Heart left ventricle (tissue), 16 donors: ENCODE results near the gene LYPD8. TPM values are rescaled to one million over a fixed set of nuclear protein-coding genes. Genes with fewer than 3 reads are reported as not detected.
"Not testable (repeated sequence)": the region's sequence is repeated elsewhere in the genome, so short reads cannot be mapped to it uniquely, and the experiment has no call there.

Experiments
- ATAC-seq, 4 donors: fragments of 200-7000 bp; cut with Tn5 transposase; one replicate each; pipeline ENCODE4 v1.9.1; 2020 to 2022; ENCODE audit warnings: moderate library complexity in 4 of 4, mild to moderate bottlenecking in 3 of 4, moderate number of reproducible peaks in 1 of 4
- DNase-seq, 5 donors: peaks; one replicate each; pipeline ENCODE4 v3.0.0-alpha.2; 2020
- H3K27ac ChIP-seq, 12 donors: fragments of 200-600 bp; sonication (generic) in 4 of 12; one replicate each; pipeline versions ENCODE4 v1.5.0 to v1.8.0; 2016 to 2022; ENCODE audit warnings: mild to moderate bottlenecking in 2 of 12
- H3K27me3 ChIP-seq, 9 donors: fragments of 200-600 bp; sonication (generic) in 2 of 9; one replicate each; pipeline versions ENCODE4 v1.5.1 to v1.8.0; 2016 to 2022; ENCODE audit warnings: mild to moderate bottlenecking in 3 of 9
- H3K36me3 ChIP-seq, 9 donors: fragments of 200-600 bp; sonication (generic) in 2 of 9; one replicate each; pipeline versions ENCODE4 v1.5.0 to v1.8.0; 2018 to 2022; ENCODE audit warnings: mild to moderate bottlenecking in 2 of 9
- H3K4me1 ChIP-seq, 12 donors: fragments of 200-600 bp; sonication (generic) in 4 of 12; one replicate each; pipeline versions ENCODE4 v1.5.0 to v1.8.0; 2016 to 2022; ENCODE audit warnings: mild to moderate bottlenecking in 3 of 12
- H3K4me3 ChIP-seq, 12 donors: fragments of 200-600 bp; sonication (generic) in 4 of 12; one replicate each; pipeline versions ENCODE4 v1.5.0 to v1.8.0; 2017 to 2022; ENCODE audit warnings: mild to moderate bottlenecking in 9 of 12, moderate library complexity in 4 of 12
- H3K9me3 ChIP-seq, 12 donors: fragments of 200-600 bp; sonication (generic) in 4 of 12; one replicate each; pipeline versions ENCODE4 v1.5.0 to v1.8.0; 2016 to 2022; ENCODE audit warnings: mild to moderate bottlenecking in 1 of 12
- CTCF ChIP-seq, 12 donors: fragments of 200-600 bp; sonication (generic) in 4 of 12; IDR thresholded peaks; one replicate each; pipeline versions ENCODE4 v1.5.0 to v1.8.0; 2018 to 2022; ENCODE audit warnings: antibody characterized with exemption in 12 of 12, mild to moderate bottlenecking in 5 of 12
- POLR2A ChIP-seq, 2 donors: fragments of 450-650 bp; IDR thresholded peaks; one replicate each; pipeline ENCODE4 v1.6.1; 2017; ENCODE audit warnings: antibody characterized with exemption in 2 of 2, mild to moderate bottlenecking in 2 of 2, moderate library complexity in 2 of 2
- WGBS, 4 donors: extraction: QIAGEN DNeasy Blood & Tissue Kit in 2 of 4; methylation state at CpG; one replicate each; pipeline versions ENCODE4 v1.1.5 to v1.1.7; 2013 to 2018; 5-methylcytosine and 5-hydroxymethylcytosine counted together
- intact Hi-C, 10 donors: fragments of 100-400 bp; cut with DNase I; formaldehyde crosslinking; loops; one replicate each; pipeline versions ENCODE4 v1.11.1 to v1.14.2; 2022
- polyA plus RNA-seq, 2 donors: library from polyadenylated mRNA; stranded (reverse); fragments of 200-250 nt; gene quantifications; one replicate each; pipeline ENCODE4 v1.2.3, GENCODE V29; 2013
- total RNA-seq, 9 donors: library from RNA; depleted of rRNA in 2 of 9; stranded (reverse); fragments of >200 nt in 2 of 9; fragmentation: NEBNext Ultra II Directional in 3 of 9; extraction: Animal tissue kit (Norgen Biotek cat#: 25700) in 3 of 9; gene quantifications; one replicate each; pipeline versions ENCODE4 v1.1.0 to v1.2.4, GENCODE V29; 2016 to 2023
- donor health status: ischemic (EF 13 %, LVEDD 7.1; RV severe dilation, severe dysfunction).
- donor health status: healthy with polysubstance abuse.
- donor health status: DM: no; HTN: yes; CAD: no.
- donor health status: DM: no; HTN: no; CAD: no.
- donor health status: ischemic (EF 25% LVEDD 6.9; RV normal size, moderate dysfunction).
- donor health status: ischemic (EF 25% LVEDD 5.7; RV mildly dilated, moderate dysfunction).
- donor health status: healthy.
- donor health status: DM: yes; HTN: yes; CAD: no.
- donor health status: ischemic (EF 35%, LVEDD 5.7; RV mildly dilated, moderate dysfunction).
- donor health status: nonischemic (EF 11% LVEDD 7.7; RV severe dilation, severe dysfunction).
- donor health status: DM: yes; HTN: yes; CAD: no.
- donor health status: PGD.
- donor health status: ischemic (EF 29% LVEDD 5.4; RV normal size, mild dysfunction).
- donor health status: nonischemic (EF 23%, LVEDD 6.1; RV moderate dilation, normal function).

LYPD8 gene
- total and polyA plus RNA-seq, 11 donors, result not detected

DNA sequence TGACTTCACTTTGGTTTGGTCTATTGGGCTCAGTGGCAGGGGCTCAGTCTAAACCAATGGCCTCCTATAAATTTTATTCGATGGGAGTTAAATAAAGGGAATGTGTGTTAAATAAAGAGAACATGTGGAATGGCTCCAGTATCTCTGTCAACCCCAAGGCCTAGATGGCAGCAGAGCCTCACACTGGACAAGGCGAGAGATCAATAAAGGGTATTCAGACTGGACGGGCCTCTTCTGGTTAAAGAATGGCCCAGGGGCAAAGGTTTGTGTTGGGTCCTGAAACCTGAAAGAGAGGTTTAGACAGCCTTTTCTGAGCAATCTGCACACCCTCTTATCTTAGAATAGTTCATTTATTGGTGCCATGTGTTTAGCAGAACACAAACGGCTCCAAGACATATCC, 35.5 kb upstream of the LYPD8 start:
- Histone ChIP-seq H3K9me3 (peaks cover 0 to 21% (median 7%) of the 10 kb centered on the region in 12 donors), H3K27ac (no peak overlapping the region), H3K4me3 (no peak overlapping the region), H3K36me3 (no peaks in the 10 kb centered on the region), H3K27me3 (no peaks in the 10 kb centered on the region), H3K4me1 (peaks cover 0 to 9% (median 0%) of the 10 kb centered on the region in 12 donors)
- 82 to 91% (median 85%) methylated on average over 4 of the region's 4 CpGs for WGBS, 4 donors
- ATAC-seq, result no peak
- intact Hi-C loops, result no loop called here
- no peak for TF ChIP-seq CTCF (IDR thresholded peaks at IDR 0.05)
- DNase-seq, result no peak

GRCh38 chr1:248790456-248790855, 34.9 kb upstream of the LYPD8 start:
- no peaks in the 10 kb centered on the region for H3K27me3 ChIP-seq
- H3K36me3 ChIP-seq, result no peaks in the 10 kb centered on the region
- no peak overlapping the region for H3K27ac ChIP-seq
- ATAC-seq, result no peak
- H3K9me3 ChIP-seq, result peaks cover 0 to 17% (median 6%) of the 10 kb centered on the region in 12 donors
- 73 to 83% (median 75%) methylated on average over 5 of the region's 5 CpGs for WGBS, 4 donors
- H3K4me1 ChIP-seq, result peaks cover 0 to 10% (median 0%) of the 10 kb centered on the region in 12 donors
- DNase-seq, result no peak
- intact Hi-C loops, result no loop called here
- no peak overlapping the region for H3K4me3 ChIP-seq
- TF ChIP-seq POLR2A (IDR thresholded peaks at IDR 0.05) (no peak), CTCF (IDR thresholded peaks at IDR 0.05) (no peak)

DNA sequence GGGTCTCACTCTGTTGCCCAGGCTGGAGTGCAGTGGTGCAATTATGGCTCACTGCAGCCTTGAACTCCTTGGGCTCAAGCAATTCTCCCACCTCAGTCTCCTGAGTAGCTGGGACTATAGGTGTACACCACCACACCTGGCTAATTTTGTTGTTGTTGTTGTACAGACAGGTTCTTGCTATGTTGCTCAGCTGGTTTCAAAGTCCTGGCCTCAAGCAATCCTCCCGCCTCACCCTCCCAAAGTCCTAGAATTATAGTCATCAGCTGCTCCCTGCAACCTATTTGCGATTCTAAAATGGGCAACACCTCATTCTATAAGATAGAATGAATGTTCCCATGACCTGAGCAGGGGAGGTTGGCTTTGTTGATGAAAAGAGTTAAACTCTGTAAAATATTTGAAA, 33.8 kb upstream of the LYPD8 start:
- H3K4me1 ChIP-seq, DNase-seq, H3K36me3 ChIP-seq, H3K27ac ChIP-seq, H3K4me3 ChIP-seq, ATAC-seq, H3K9me3 ChIP-seq, intact Hi-C loops, H3K27me3 ChIP-seq: not testable (repeated sequence)
- 59 to 76% (median 71%) methylated on average over 2 of the region's 2 CpGs for WGBS, 4 donors

DNA sequence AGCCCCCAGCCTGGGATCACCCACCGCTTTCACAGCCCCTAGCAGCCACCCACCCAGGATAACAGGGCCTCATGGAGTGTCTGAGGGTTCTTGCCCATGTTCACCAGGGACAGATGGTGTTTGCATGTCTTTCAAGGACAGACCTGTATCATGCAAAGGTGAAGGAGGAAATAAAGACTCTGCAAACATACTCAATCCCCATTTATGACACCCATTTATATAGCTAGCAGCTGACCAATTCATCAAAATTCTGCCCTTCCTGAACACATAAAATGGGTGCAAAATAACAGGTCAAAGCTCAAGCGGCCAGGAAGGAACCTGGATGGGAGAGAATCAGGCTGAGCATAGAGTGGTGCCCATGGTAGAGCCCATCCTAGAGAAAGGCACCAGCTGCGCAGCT, 32.8 kb upstream of the LYPD8 start:
- H3K27ac ChIP-seq, result no peak overlapping the region
- H3K9me3 ChIP-seq, result no peaks in the 10 kb centered on the region
- no peaks in the 10 kb centered on the region for H3K36me3 ChIP-seq
- ATAC-seq (no peak), DNase-seq (no peak)
- H3K4me1 ChIP-seq, result peaks cover 0 to 10% (median 0%) of the 10 kb centered on the region in 12 donors
- intact Hi-C loops, result no loop called here
- peaks cover 0 to 7% (median 0%) of the 10 kb centered on the region in 9 donors for H3K27me3 ChIP-seq
- TF ChIP-seq CTCF (IDR thresholded peaks at IDR 0.05) (no peak), POLR2A (IDR thresholded peaks at IDR 0.05) (no peak)
- H3K4me3 ChIP-seq, result no peak overlapping the region
- 71 to 81% (median 78%) methylated on average over 3 of the region's 3 CpGs for WGBS, 4 donors

DNA sequence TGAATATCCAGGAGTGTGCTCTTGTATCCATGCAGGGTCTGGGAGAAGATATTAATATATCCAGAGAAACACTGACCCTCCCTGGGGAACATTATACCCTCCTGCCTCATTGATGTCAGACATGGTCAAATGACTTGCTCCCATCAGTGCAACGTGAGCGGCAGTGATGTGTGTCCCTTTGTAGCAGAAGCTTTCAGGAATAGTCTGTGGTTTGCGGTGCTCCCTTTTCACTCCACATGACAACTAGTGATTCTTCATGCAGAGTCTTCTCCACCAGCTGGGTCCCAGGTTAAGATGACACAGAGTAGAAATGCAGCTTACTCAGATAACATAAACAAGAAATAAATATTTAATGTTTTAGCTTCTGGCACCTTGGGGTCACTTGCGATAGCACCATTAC, 31.9 kb upstream of the LYPD8 start:
- intact Hi-C loops, result no loop called here
- no peak for ATAC-seq

More for the DNA sequence above, 31.9 kb upstream of the LYPD8 start:
- Histone ChIP-seq H3K4me3 (no peak overlapping the region), H3K9me3 (no peaks in the 10 kb centered on the region), H3K27ac (no peak overlapping the region), H3K27me3 (peaks cover 0 to 11% (median 0%) of the 10 kb centered on the region in 9 donors), H3K36me3 (no peaks in the 10 kb centered on the region), H3K4me1 (peaks cover 0 to 10% (median 0%) of the 10 kb centered on the region in 12 donors)
- TF ChIP-seq POLR2A (IDR thresholded peaks at IDR 0.05) (no peak), CTCF (IDR thresholded peaks at IDR 0.05) (no peak)
- 84 to 90% (median 88%) methylated on average over 4 of the region's 4 CpGs for WGBS, 4 donors
- DNase-seq, result no peak
